22Rv1 (cell line): ENCODE data around the gene FHIP1B.

Experiments used
- ZFX ChIP-seq: fragments of 450-650 bp; IDR thresholded peaks from 2 replicates; pipeline ENCODE4 v1.6.1; 2017; ENCODE audit warnings: antibody characterized with exemption, borderline replicate concordance
- TF ChIP-seq, protein P1 (sequence below): fragments of 450-650 bp; IDR thresholded peaks from 2 replicates; pipeline ENCODE4 v1.5.1; 2017; ENCODE audit warnings: mild to moderate bottlenecking

DNA sequence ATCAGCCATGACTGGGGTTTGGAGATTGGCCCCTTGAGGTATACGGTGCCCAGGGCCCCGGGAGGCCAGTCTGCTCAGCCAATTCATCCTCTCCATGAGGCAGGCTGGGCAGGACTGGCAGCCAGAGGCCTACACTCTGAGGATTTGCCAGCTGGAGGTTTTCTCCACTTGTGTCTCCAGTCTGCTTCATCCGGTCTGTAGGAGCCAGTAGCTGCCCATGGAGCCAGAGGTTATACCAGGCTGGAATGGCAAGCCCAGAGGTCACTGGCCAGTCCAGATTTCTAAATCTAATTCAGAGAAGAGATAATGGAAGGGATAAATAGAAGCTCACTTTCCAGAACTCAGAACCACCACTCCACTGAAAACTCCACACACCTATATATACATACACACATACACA lies 10.0 kb downstream of the FHIP1B start:
- TF ChIP-seq, protein P1, sequence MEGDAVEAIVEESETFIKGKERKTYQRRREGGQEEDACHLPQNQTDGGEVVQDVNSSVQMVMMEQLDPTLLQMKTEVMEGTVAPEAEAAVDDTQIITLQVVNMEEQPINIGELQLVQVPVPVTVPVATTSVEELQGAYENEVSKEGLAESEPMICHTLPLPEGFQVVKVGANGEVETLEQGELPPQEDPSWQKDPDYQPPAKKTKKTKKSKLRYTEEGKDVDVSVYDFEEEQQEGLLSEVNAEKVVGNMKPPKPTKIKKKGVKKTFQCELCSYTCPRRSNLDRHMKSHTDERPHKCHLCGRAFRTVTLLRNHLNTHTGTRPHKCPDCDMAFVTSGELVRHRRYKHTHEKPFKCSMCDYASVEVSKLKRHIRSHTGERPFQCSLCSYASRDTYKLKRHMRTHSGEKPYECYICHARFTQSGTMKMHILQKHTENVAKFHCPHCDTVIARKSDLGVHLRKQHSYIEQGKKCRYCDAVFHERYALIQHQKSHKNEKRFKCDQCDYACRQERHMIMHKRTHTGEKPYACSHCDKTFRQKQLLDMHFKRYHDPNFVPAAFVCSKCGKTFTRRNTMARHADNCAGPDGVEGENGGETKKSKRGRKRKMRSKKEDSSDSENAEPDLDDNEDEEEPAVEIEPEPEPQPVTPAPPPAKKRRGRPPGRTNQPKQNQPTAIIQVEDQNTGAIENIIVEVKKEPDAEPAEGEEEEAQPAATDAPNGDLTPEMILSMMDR: no peak
- TF ChIP-seq ZFX: no peak
